Vagina (tissue), 2 donors: ENCODE results near the gene KIAA1671. TPM values are rescaled to one million over a fixed set of nuclear protein-coding genes. Genes with fewer than 3 reads are reported as not detected.
A peak's percentile ranks its signal among the peaks of the same experiment; 100 is the strongest.
"Not testable (repeated sequence)": the region's sequence is repeated elsewhere in the genome, so short reads cannot be mapped to it uniquely, and the experiment has no call there.

Experiments
- DNase-seq, 2 donors: peaks; one replicate each; pipeline ENCODE4 v3.0.0-alpha.2; 2017; ENCODE audit errors: extremely low spot score in 2 of 2
- H3K27ac ChIP-seq: fragments of 200-600 bp; sonication (generic); one replicate; pipeline ENCODE4 v1.5.1; 2019
- H3K27me3 ChIP-seq: fragments of 200-600 bp; sonication (generic); one replicate; pipeline ENCODE4 v1.5.1; 2019
- H3K36me3 ChIP-seq, 2 donors: fragments of 200-600 bp; sonication (generic); one replicate each; pipeline ENCODE4 v1.5.1; 2017 to 2019
- H3K4me1 ChIP-seq: fragments of 200-600 bp; sonication (generic); one replicate; pipeline ENCODE4 v1.5.1; 2019
- H3K4me3 ChIP-seq, 2 donors: fragments of 200-600 bp; sonication (generic); 1 replicate in 1 of 2; 2 replicates in 1 of 2; pipeline ENCODE4 v1.5.1; 2016 to 2019
- H3K9me3 ChIP-seq: fragments of 200-600 bp; sonication (generic); one replicate; pipeline ENCODE4 v1.5.1; 2019
- CTCF ChIP-seq, 3 experiments: fragments of 450-650 bp in 2 of 3; fragments of 200-600 bp in 1 of 3; sonication (generic) in 1 of 3; IDR thresholded peaks; one replicate each; pipeline ENCODE4 v1.5.1; 2017 to 2019; ENCODE audit warnings: antibody characterized with exemption in 3 of 3, mild to moderate bottlenecking in 2 of 3, moderate library complexity in 2 of 3
- POLR2A ChIP-seq, 2 donors: fragments of 450-650 bp; IDR thresholded peaks; one replicate each; pipeline ENCODE4 v1.6.1; 2017; ENCODE audit warnings: antibody characterized with exemption in 2 of 2, mild to moderate bottlenecking in 2 of 2, moderate library complexity in 2 of 2
- POLR2AphosphoS5 ChIP-seq, 2 donors: sonication (generic); formaldehyde crosslinking; IDR thresholded peaks; one replicate each; pipeline ENCODE4 v1.9.0; 2017; ENCODE audit warnings: antibody characterized with exemption in 2 of 2, mild to moderate bottlenecking in 2 of 2, low read depth in 1 of 2; ENCODE audit not compliant: insufficient read depth in 1 of 2
- intact Hi-C: fragments of 100-400 bp; cut with DNase I; formaldehyde crosslinking; loops from one replicate; pipeline ENCODE4 v1.15.1; 2023
- total RNA-seq: library from RNA; depleted of rRNA; stranded (reverse); fragments of >200 nt; gene quantifications from one replicate; pipeline ENCODE4 v1.2.3, GENCODE V29; 2016

The KIAA1671 gene
- total RNA-seq, 1 donor from 2014 or later: 54.0 TPM

- DNase-seq: no peak
- Histone ChIP-seq H3K4me1 (no peaks in the 10 kb centered on the region), H3K27ac (no peak overlapping the region)
These were observed 249.2 kb downstream of the KIAA1671 start for GRCh38 chr22:25201557-25202273.

GRCh38 chr22:25202290-25202921, 249.9 kb downstream of the KIAA1671 start:
- Histone ChIP-seq H3K4me3 (no peak overlapping the region), H3K36me3 (no peaks in the 10 kb centered on the region), H3K4me1 (no peaks in the 10 kb centered on the region), H3K9me3 (no peaks in the 10 kb centered on the region), H3K27me3 (no peaks in the 10 kb centered on the region), H3K27ac (no peak overlapping the region)
- no peak for TF ChIP-seq POLR2AphosphoS5 (IDR thresholded peaks at IDR 0.05; ENCODE audit: insufficient read depth in 1 of 2, low read depth in 1 of 2)
- TF ChIP-seq CTCF (IDR thresholded peaks at IDR 0.05): peak; percentile 8 to 59 (median 53)
- no peak for TF ChIP-seq POLR2A (IDR thresholded peaks at IDR 0.05)
- intact Hi-C loops: no loop called here
- DNase-seq: no peak

More at GRCh38 chr22:25201557-25202273, 249.2 kb downstream of the KIAA1671 start:
- intact Hi-C loops: no loop called here
- Histone ChIP-seq H3K4me3 (no peak overlapping the region), H3K9me3 (no peaks in the 10 kb centered on the region), H3K36me3 (no peaks in the 10 kb centered on the region), H3K27me3 (no peaks in the 10 kb centered on the region)
- TF ChIP-seq POLR2A (IDR thresholded peaks at IDR 0.05) (no peak), CTCF (IDR thresholded peaks at IDR 0.05) (no peak), POLR2AphosphoS5 (IDR thresholded peaks at IDR 0.05; ENCODE audit: insufficient read depth in 1 of 2, low read depth in 1 of 2) (no peak)

- Histone ChIP-seq H3K27me3 (no peaks in the 10 kb centered on the region), H3K4me1 (no peaks in the 10 kb centered on the region), H3K9me3 (no peaks in the 10 kb centered on the region), H3K4me3 (no peak overlapping the region), H3K27ac (no peak overlapping the region), H3K36me3 (no peaks in the 10 kb centered on the region)
- no peak for TF ChIP-seq POLR2AphosphoS5 (IDR thresholded peaks at IDR 0.05; ENCODE audit: insufficient read depth in 1 of 2, low read depth in 1 of 2)
- intact Hi-C loops: no loop called here
- no peak for DNase-seq
These were observed 250.6 kb downstream of the KIAA1671 start for GRCh38 chr22:25203082-25203481.

- intact Hi-C loops, H3K27ac ChIP-seq, H3K27me3 ChIP-seq, H3K36me3 ChIP-seq, DNase-seq, H3K9me3 ChIP-seq, H3K4me3 ChIP-seq, H3K4me1 ChIP-seq: not testable (repeated sequence)
These were observed 252.0 kb downstream of the KIAA1671 start for GRCh38 chr22:25204547-25204946.

GRCh38 chr22:25205847-25206246, 253.3 kb downstream of the KIAA1671 start:
- no peak for DNase-seq
- Histone ChIP-seq H3K36me3 (no peaks in the 10 kb centered on the region), H3K4me1 (no peaks in the 10 kb centered on the region), H3K9me3 (no peaks in the 10 kb centered on the region), H3K27ac (no peak overlapping the region), H3K27me3 (no peaks in the 10 kb centered on the region), H3K4me3 (no peak overlapping the region)
- intact Hi-C loops: no loop called here
- TF ChIP-seq POLR2AphosphoS5 (IDR thresholded peaks at IDR 0.05; ENCODE audit: insufficient read depth in 1 of 2, low read depth in 1 of 2) (no peak), POLR2A (IDR thresholded peaks at IDR 0.05) (no peak), CTCF (IDR thresholded peaks at IDR 0.05) (no peak)

- Histone ChIP-seq H3K4me3 (no peak overlapping the region), H3K4me1 (no peaks in the 10 kb centered on the region), H3K36me3 (no peaks in the 10 kb centered on the region), H3K27me3 (no peaks in the 10 kb centered on the region), H3K27ac (no peak overlapping the region), H3K9me3 (no peaks in the 10 kb centered on the region)
- DNase-seq: no peak
- intact Hi-C loops: no loop called here
- no peak for TF ChIP-seq POLR2A (IDR thresholded peaks at IDR 0.05)
- TF ChIP-seq POLR2AphosphoS5 (IDR thresholded peaks at IDR 0.05; ENCODE audit: insufficient read depth in 1 of 2, low read depth in 1 of 2): no peak
- no peak for TF ChIP-seq CTCF (IDR thresholded peaks at IDR 0.05)
These were observed 254.5 kb downstream of the KIAA1671 start for GRCh38 chr22:25206998-25207397.
